HG03280 (cell line): ENCODE results near the gene HIGD2B.
A peak's percentile ranks its signal among the peaks of the same experiment; 100 is the strongest.
"Not testable (repeated sequence)": the region's sequence is repeated elsewhere in the genome, so short reads cannot be mapped to it uniquely, and the experiment has no call there.

Experiments
- ATAC-seq: cut with Tn5 transposase; IDR thresholded peaks from one replicate; pipeline ENCODE4 v1.9.1; 2021; ENCODE audit warnings: mild to moderate bottlenecking, moderate library complexity; ENCODE audit not compliant: unreplicated experiment

HIGD2B gene

DNA sequence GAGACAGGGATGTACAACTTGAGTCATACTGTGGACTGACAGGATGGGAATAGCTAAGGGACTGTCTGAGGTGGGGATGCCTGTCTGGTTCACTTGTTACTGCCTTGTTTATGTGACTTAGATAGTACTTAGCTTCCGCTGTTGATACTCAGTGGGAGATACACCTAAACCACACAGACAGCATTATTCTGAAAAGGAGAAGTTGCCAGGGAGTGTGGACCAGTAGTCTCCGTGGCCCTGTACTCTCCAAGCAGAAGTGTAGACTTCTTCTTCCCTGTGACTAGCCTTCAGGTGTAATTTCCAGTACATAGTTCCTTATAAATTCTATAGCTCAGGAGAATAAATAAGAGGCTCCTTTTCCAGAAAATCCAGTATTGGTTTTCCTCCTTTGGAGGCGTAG is 5.1 kb downstream of the HIGD2B start:
- ATAC-seq: no peak

DNA sequence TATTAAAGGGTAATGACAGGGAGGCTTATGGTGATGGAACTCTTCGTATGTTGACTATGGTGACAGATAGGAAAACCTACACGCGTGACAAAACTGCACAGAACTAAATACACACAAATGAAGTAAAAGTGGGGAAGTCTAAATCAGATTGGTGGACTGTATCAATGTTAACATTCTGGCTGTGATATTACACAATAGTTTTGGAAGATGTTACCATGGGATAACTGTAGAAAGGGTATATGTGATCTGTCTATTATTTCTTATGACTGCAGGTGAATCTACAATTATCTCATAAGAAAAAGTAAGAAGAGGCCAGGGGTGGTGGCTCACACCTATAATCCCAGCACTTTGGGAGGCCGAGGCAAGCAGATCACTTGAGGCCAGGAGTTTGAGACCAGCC is 9.1 kb downstream of the HIGD2B start:
- ATAC-seq: no peak

DNA sequence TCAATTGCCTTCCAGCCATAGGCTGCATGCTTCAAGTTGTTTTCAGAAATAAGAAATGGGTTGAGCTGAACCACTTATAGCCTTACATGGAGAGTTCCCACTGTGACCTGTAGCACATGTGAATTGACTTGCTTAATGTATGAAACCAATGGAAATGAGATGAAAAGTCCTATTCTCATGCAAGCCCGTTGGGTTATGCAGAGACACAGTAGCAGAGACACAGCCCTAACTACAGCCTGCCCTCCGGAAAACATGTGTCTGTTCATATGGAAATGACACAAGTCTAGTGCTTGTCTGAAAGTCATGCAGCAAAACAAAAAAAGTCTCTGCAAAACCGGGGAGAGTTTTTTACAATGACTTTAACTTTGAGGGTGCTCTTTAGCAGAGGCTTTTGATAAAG is 14.5 kb downstream of the HIGD2B start:
- ATAC-seq: no peak

DNA sequence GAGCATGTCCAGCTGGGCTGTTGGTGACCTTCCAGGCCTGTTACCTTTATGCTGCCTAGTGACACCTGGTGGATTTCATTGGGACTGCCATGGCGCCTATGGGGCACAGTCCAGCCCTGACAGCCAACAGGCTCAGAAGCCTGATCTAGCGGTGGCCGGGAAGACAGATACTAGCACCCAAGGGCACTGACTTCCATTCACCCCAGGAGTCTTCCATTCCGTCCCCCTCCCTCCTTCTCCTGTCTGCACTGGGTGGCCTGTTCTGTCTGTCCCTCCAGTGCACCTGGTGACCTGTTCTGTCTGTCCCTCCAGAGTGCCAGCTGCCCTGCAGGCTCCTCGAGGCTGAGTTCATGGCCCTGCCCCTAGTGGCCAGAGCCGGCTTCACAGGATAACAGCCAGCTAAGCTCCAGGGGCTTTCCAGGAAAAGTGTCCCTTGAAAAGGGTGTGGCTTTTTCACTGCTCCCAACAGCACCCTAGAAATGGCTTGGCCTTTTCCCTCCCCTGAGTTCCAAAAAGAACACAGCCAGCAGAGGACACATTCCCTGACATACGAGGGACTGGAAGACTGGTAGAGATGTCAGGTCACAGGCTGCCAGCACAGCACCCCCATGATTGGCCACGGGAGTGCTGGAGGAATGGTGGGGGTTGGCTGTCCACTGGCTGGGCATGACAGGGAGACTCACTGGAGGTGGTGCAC is 15.2 kb downstream of the HIGD2B start:
- peak; percentile 90 for ATAC-seq

DNA sequence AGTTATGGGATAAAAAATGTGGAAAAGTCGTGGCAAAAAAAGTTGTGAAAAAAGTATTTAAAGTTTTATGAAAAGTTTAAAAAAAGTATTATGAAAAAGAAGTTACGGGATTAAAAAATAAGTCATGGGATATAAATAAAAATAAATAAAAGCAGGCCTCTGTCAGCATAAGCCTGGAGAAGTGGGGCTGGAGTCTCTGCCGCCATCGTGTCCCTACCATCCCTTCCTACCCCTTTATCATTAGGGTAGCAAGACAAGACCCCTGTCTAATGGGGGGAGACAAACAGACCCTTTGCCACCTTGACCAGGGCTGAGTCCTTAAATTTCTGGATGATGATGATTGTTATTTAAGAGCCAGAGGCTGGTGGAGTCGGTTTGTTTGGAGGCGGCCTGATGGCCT is 16.2 kb downstream of the HIGD2B start:
- not testable (repeated sequence) for ATAC-seq

DNA sequence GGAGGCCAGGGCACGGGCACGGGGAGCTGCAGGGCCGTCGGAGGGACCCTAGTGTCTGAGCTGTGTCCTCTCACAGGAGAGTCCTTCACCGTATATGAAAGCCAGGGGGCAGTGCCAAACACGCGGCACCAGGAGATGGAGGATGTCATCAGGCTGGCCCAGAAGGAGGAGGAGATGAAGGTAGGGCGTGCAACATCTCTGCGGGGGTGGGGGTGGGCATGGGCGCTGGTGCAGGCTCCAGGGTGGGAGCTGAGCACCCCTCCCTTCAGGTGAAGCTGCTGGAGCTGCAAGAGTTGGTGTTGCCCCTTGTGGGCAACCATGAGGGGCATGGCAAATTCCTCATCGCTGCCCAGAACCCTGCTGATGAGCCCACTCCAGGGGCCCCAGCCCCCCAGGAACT is 20.3 kb downstream of the HIGD2B start:
- not testable (repeated sequence) for ATAC-seq

DNA sequence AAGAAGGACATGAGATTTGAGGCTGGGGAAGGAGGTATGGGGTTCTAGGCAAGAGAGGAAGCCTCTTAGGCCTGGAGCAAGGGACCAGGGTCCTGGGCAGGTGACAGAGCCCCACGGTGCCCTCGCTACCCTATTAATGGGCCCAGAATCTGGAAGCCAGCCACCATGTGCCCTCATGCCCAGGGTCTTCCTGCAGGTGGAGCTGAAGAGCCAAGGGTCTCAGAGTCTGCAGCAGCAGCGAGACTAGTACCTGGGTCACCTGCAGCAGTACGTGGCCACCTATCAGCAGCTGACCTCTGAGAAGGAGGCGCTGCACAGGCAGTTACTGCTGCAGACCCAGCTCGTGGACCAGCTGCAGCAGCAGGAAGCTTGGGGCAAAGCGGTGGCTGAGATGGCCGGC is 22.1 kb downstream of the HIGD2B start:
- ATAC-seq: not testable (repeated sequence)

DNA sequence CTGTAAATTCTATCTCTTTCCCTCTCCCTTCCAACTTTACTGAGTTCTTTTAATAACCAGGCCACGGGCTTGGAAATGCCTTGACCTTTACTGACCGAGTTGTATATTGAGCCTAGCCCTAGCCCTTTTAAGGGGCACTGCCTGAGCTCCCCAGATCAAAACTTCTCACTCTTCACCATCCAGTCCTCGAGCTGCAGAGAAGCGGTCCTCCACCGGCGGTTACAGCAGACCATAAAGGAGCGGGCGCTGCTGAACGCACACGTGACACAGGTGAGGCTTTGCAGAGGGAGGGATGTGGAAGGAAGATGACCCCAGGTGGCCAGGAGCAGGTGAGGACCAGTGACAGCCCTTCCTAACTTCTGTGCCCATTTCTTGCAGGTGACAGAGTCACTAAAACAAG is 24.9 kb downstream of the HIGD2B start:
- ATAC-seq: not testable (repeated sequence)

DNA sequence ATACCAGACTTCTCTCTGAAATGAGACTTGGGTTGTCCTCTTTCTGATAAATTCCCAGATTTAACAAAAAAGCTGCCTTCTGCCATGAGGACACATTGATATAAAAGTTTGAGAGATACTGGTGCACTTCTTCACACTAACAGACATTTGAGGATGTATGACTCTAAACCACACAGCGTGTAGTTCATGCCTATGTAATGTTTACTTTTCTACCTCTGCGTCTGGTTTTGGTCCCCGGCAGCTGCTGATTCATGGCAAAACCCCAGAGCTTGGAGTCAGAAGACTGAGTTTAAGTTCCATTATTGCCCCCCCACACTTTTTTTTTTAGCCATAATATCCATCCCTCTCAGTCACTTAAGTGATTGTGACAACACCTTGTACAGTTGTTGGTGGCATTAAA is 30.0 kb downstream of the HIGD2B start:
- ATAC-seq: not testable (repeated sequence)

DNA sequence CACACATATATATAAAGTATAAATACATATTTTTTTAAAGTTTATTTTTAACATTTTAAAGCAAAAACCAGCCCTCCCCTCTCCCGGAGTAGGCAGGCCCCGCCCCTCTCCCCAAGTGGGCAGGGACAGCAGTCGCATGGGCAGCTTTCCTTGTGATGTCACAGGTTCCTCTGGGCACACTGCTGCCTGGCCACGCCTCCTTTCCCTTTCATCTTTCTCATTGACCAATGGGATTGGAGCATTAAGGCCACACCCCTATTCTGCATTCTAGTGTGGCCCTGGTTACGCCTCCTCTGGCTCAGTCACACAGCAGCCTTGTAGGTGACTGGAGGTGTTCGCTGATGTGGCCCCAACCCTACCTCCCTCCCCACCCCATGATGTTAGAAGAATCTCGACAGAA is 31.6 kb downstream of the HIGD2B start, which contains the start of gene GOLGA6B:
GOLGA6B (plus strand) TSS at position 301 of the 400 bp plus-strand sequence; CDS start at position 342, 41 bp downstream.
- not testable (repeated sequence) for ATAC-seq

DNA sequence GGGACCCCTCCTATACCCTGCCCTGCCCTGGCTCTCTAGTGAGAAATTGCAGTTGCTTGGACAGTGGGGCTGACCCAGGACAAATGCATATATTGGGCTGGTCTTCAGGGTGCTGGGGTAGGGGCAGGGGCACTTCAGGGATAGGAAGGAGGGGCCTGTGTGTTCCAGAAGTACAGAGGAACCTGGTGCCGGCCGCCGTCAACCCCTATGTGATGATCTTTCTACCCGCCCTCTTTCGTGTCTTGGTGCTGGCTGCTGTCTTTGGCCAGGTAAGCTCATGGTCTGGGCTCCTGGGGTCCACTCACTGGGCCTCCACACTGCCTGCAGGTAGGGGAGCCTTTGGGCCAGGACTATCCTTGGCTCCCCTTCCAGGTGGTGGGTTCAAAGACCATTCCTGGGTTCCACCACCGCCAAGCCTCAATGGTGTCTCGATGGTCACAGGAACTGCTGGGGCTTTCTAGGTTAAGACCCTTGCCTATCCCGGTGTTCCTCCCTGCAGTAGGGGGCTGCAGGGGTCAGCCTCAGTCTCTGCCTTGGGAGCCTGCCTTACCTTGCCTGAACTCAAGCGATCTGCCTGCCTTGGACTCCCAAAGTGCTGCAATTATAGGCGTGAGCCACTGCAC is 37.2 kb downstream of the HIGD2B start:
- ATAC-seq: not testable (repeated sequence)

DNA sequence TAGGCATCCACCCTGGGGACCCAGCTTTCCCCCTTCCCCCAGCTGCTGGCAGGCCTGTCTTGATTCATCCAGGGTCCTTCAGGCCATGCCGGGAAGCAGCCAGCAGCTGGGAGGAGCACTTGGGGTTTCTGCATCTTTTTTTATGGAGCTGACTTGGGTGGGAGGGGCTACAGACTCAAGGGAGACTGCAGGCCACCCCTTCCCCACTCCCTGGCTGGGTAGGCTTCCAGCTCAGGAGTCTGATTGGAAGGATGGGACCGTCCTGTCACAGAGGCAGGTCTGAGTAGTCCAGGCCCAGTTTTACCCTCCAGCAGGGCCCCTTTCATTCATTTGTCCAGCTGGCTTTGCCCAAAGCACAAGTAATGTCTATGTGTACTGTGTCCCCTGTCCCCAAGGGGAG is 43.7 kb downstream of the HIGD2B start:
- not testable (repeated sequence) for ATAC-seq

DNA sequence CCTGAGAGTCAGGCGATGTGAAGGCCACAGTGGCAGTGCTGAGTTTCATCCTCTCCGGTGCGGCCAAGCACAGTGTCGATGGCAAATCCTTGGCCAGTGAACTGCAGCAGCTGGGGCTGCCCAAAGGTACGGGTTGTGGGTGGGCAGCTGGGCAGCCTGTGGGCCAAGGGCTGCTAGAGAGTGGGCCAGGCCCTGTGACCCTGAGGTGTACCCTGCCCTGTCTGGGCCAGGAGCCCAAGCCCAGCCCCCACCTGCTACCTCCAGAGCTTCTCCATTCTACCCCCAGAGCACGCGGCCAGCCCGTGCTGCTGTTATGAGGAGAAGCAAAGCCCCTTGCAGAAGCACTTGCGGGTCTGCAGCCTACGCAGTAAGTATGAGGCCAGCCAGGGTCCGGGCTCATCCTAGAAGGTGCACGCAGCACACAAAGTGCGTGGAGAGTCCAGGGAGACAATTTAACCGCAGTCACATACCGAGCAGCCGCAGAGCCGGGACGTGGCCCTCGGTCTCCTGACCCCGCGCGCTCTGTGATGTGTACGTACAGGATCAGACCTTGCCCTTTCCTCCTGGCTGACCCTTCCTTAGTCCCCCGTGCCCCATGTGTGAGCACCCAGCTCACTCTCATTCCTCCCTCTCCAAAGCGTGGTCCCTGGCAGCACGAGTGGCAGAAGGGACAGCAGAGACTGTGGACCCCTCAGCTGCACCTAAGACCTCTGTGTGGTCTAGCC is 46.1 kb downstream of the HIGD2B start:
- not testable (repeated sequence) for ATAC-seq

DNA sequence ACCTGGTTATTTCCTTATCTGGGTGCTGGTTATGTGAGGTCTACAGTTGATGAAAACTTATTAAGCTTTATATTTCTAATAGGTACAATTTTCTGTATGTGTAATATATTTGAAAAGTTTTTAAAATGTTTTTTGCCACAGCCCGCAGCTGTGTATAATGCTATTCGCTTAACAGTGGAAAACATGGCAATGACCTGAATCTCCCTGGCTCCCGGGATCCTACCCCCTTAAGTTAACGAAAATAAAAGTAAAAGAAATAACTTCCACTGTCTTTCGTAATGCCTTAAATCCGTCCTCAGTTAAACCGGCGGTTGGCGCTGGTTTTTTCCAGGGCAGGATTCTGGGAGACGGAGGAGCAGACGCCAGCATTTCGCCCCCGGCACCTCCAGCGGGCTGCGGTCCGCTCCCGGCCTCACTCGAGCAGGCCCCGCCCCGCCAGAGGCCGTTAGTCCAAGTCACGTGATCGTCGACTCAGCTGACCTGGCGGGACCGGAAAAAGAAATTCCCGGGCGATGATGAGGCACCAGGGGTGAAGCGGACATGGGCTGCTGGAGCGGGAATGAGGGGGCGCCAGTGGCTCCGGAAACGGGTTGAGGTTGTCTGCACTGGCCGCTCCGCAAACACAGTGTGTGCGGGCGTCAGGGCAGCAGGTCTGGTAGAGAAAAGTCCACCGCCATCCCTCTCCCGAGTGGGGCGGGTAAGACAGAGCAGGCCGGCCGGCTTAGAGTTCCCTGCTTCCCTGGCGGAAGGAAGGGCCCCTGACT is 49.3 kb downstream of the HIGD2B start:
- not testable (repeated sequence) for ATAC-seq

DNA sequence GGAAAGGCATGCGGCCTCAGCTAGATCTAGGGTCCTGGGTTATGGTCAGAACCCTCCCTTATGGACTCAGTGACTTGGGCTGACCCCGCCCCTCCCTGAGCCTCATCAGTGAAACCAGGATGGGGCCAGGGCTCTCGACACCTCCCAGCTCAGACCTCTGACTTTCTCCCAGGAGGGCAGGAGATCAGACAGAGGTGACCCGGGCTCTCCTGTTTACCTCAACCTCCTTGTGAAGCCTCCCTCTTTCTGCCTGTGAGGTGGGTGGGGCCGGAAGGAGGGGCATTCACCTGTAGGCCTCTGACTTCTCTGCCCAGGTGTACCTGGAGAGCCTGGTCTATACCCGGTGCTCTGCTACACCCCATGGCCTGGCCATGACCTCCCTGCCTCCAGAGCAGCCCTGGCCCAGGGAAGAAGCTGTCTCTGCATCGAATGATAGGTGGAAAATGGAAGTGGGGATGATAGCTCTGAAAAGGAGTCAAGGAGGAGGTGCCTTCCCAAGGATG is 56.9 kb downstream of the HIGD2B start:
- ATAC-seq: not testable (repeated sequence)

DNA sequence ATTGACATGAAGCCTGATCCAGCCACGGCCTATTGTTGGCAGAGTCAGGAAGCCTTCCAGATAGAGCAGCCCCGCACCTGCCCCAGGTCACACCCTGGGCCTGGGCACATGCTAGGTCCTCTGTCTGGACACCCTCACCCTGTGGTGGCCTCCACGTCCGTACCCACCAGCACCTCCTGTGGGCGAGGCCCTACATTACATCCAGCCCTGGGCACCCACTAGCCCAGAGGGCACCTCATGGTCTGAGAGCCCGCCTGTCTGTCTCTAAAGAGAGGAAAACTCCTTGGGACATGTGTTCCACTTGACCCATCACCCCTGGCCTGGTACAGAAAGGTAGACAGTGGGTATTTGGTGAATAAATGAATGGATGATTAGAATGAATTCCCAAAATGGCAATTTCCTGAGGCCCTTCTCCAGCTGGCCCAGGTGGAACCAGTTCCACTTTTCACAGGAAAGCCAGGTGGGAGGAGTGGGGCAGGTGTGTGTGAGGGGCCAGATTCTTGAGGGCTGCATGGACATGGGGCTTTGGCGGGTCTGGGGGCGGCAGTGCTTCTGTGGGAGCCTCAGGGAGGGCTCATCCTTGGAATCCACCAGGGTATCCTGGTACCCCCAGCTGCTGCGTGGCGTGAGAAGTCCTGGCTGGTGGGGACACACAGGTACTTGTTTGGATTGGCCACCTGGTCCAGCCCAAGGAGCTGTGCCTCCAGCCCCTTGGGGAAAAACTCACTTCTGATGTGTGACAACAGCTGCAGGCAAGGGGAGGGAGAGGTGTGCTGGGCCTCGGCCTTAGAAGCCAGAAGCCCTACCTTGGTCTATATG is 57.5 kb downstream of the HIGD2B start:
- ATAC-seq: not testable (repeated sequence)

DNA sequence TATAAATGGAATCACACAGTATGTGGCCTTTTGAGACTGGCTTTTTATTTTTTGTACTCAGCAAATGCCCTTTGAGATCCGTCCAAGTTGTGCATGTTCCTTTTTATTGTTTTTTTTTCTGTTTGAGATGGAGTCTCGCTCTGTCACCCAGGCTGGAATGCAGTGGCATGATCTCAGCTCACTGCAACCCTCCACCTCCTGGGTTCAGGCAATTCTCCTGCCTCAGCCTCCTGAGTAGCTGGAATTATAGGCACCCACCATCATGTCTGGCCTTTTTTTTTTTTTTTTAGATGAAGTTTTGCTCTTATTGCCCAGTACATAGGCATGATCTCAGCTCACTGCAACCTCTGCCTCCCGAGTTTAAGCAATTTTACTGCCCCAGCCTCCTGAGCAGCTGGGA is 59.8 kb downstream of the HIGD2B start:
- not testable (repeated sequence) for ATAC-seq
